Esophagus squamous epithelium (tissue), 4 donors: ENCODE measurements around the gene STXBP5L.

ENCODE experiments used
- POLR2A ChIP-seq, 4 donors: fragments of 450-650 bp; IDR thresholded peaks; one replicate each; pipeline ENCODE4 v1.6.1; 2017; ENCODE audit warnings: antibody characterized with exemption in 4 of 4, mild to moderate bottlenecking in 4 of 4, moderate library complexity in 3 of 4
- TF ChIP-seq, protein P1 (sequence below), 6 experiments: fragments of 450-650 bp in 4 of 6; fragments of 200-600 bp in 2 of 6; sonication (generic) in 2 of 6; IDR thresholded peaks; one replicate each; pipeline ENCODE4 v1.5.1; 2016 to 2019; ENCODE audit warnings: antibody characterized with exemption in 6 of 6, mild to moderate bottlenecking in 4 of 6, moderate library complexity in 4 of 6

DNA sequence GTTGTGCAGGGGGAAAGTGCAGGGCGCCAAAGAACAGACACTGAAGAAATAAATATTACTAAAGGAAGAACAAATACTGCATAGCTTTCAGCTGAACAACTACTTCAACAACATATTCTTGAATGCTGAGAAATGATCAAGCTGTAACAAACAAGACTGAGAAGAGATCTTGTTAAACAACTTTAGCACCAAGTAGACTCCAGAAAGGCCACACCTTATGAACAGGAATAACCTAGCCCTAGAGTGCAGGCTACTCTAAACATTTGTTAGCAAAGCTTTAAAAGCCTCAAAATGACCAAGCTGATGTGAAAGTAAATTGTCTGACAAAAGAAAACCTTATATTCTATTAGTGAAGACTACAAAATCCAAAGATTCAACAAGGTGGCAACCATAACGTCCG lies 554.6 kb downstream of the STXBP5L start:
- TF ChIP-seq, protein P1, sequence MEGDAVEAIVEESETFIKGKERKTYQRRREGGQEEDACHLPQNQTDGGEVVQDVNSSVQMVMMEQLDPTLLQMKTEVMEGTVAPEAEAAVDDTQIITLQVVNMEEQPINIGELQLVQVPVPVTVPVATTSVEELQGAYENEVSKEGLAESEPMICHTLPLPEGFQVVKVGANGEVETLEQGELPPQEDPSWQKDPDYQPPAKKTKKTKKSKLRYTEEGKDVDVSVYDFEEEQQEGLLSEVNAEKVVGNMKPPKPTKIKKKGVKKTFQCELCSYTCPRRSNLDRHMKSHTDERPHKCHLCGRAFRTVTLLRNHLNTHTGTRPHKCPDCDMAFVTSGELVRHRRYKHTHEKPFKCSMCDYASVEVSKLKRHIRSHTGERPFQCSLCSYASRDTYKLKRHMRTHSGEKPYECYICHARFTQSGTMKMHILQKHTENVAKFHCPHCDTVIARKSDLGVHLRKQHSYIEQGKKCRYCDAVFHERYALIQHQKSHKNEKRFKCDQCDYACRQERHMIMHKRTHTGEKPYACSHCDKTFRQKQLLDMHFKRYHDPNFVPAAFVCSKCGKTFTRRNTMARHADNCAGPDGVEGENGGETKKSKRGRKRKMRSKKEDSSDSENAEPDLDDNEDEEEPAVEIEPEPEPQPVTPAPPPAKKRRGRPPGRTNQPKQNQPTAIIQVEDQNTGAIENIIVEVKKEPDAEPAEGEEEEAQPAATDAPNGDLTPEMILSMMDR (IDR thresholded peaks at IDR 0.05), result no peak
- TF ChIP-seq POLR2A (IDR thresholded peaks at IDR 0.05), result no peak
